GM12878 (cell line): Measurements from ENCODE around the gene TMEM91. TPM values are rescaled to one million over a fixed set of nuclear protein-coding genes. Genes with fewer than 3 reads are reported as not detected.

Experiments
- ATAC-seq: fragments of 200-7000 bp; cut with Tn5 transposase; 3 replicates; pipeline ENCODE4 v1.9.1; 2020; ENCODE audit warnings: mild to moderate bottlenecking, moderate library complexity
- BruUV-seq: library from RNA; stranded (reverse); fragments of 400-500 nt; replicated peaks from 2 replicates; lab custom pipeline; 2021; lab: Mats Ljungman, UMichigan
- CTCF ChIA-PET: fragments of 300-600 bp; sonication (Branson Sonifier 250); formaldehyde crosslinking; extraction: SDS; loops from one replicate; lab custom pipeline; 2021; ENCODE audit warnings: inconsistent platforms; lab: Yijun Ruan, JAX
- POLR2A ChIA-PET: fragments of 350-600 bp; formaldehyde crosslinking; extraction: SDS; loops from one replicate; lab custom pipeline; 2021; ENCODE audit warnings: inconsistent platforms; lab: Charles Lee
- RAD21 ChIA-PET: fragments of 300-600 bp; sonication (Branson Sonifier 250); formaldehyde crosslinking; loops from one replicate; lab custom pipeline; 2023; ENCODE audit warnings: antibody characterized with exemption; ENCODE audit not compliant: unreplicated experiment; lab: Charles Lee
- SMC1A ChIA-PET: fragments of 300-600 bp; sonication (Branson Sonifier 250); formaldehyde crosslinking; loops from one replicate; lab custom pipeline; 2023; ENCODE audit not compliant: unreplicated experiment, uncharacterized antibody; lab: Charles Lee
- DNase-seq: peaks from one replicate; pipeline ENCODE4 v3.0.0-alpha.2; 2011; ENCODE audit warnings: low read depth, low spot score
- FAIRE-seq: peaks from 3 replicates; lab custom pipeline; 2011; peaks lifted over from hg19 to GRCh38; lab: Jason Lieb, UNC
- H2AFZ ChIP-seq: 2 replicates; pipeline ENCODE4 v1.6.0; 2011; ENCODE audit warnings: low read depth, low read length, control low read depth; ENCODE audit not compliant: control insufficient read depth
- H3K27ac ChIP-seq: 2 replicates; pipeline ENCODE4 v1.5.1; 2011; ENCODE audit warnings: control low read depth; ENCODE audit not compliant: control insufficient read depth, insufficient read depth
- H3K27me3 ChIP-seq, 2 experiments: replicated peaks in 1 of 2; 2 replicates each; pipeline versions ENCODE4 v1.6.0 to v1.6.1; 2011; ENCODE audit warnings: low read length in 1 of 2; ENCODE audit not compliant: control insufficient read depth in 2 of 2, insufficient read depth in 2 of 2
- H3K36me3 ChIP-seq, 2 experiments: 2 replicates each; pipeline ENCODE4 v1.5.1; 2011; ENCODE audit warnings: low read length in 1 of 2; ENCODE audit not compliant: control insufficient read depth in 2 of 2, insufficient read depth in 2 of 2
- H3K4me1 ChIP-seq: 2 replicates; pipeline ENCODE4 v1.6.1; 2011; ENCODE audit warnings: mild to moderate bottlenecking, low read length, moderate library complexity, mixed read lengths; ENCODE audit not compliant: control insufficient read depth, insufficient read depth
- H3K4me2 ChIP-seq: 2 replicates; pipeline ENCODE4 v1.6.0; 2011; ENCODE audit warnings: control low read depth; ENCODE audit not compliant: control insufficient read depth, insufficient read depth
- H3K4me3 ChIP-seq: fragments of 200-600 bp; sonication (generic); 2 replicates; pipeline ENCODE4 v1.5.1; 2016
- H3K79me2 ChIP-seq: 2 replicates; pipeline ENCODE4 v1.6.0; 2011; ENCODE audit warnings: low read length; ENCODE audit not compliant: control insufficient read depth, insufficient read depth
- H3K9ac ChIP-seq: 2 replicates; pipeline ENCODE4 v1.8.0; 2011; ENCODE audit warnings: low read length, control low read depth, mixed read lengths; ENCODE audit not compliant: control insufficient read depth, insufficient read depth
- H3K9me3 ChIP-seq: replicated peaks from 3 replicates; pipeline ENCODE4 v1.5.1; 2011; ENCODE audit warnings: mild to moderate bottlenecking, low read length; ENCODE audit not compliant: control insufficient read depth, insufficient read depth
- H4K20me1 ChIP-seq: 2 replicates; pipeline ENCODE4 v1.6.0; 2011; ENCODE audit not compliant: control insufficient read depth, insufficient read depth
- ATF7 ChIP-seq: fragments of 450-650 bp; IDR thresholded peaks from 2 replicates; pipeline ENCODE4 v1.6.1; 2016; ENCODE audit warnings: low read depth, mild to moderate bottlenecking
- BHLHE40 ChIP-seq, 2 experiments: fragments of 450-650 bp in 1 of 2; IDR thresholded peaks; 2 replicates each; pipeline ENCODE4 v1.6.1; 2011 to 2017; ENCODE audit warnings: low read depth in 2 of 2, borderline replicate concordance in 1 of 2, improper control_type of control experiment in 1 of 2, low read length in 1 of 2, mild to moderate bottlenecking in 1 of 2
- E2F8 ChIP-seq: fragments of 450-650 bp; IDR thresholded peaks from 2 replicates; pipeline ENCODE4 v1.6.1; 2018; ENCODE audit warnings: mild to moderate bottlenecking, low read depth, moderate library complexity; ENCODE audit not compliant: partially characterized antibody
- EP300 ChIP-seq, 2 experiments: fragments of 150-350 bp in 1 of 2; IDR thresholded peaks; 2 replicates each; pipeline ENCODE4 v1.6.1; 2011 to 2012; ENCODE audit warnings: low read depth in 2 of 2, low read length in 2 of 2, borderline replicate concordance in 1 of 2, improper control_type of control experiment in 1 of 2, inconsistent platforms in 1 of 2; ENCODE audit not compliant: control insufficient read depth in 1 of 2
- GATAD2B ChIP-seq: fragments of 450-650 bp; conservative IDR thresholded peaks from 2 replicates; pipeline ENCODE4 v1.6.1; 2017; ENCODE audit warnings: low read depth, mild to moderate bottlenecking, moderate library complexity
- IKZF1 ChIP-seq: fragments of 450-650 bp; conservative IDR thresholded peaks from 2 replicates; pipeline ENCODE4 v1.6.1; 2017; ENCODE audit warnings: antibody characterized with exemption, mild to moderate bottlenecking
- IKZF2 ChIP-seq, 2 experiments: fragments of 450-650 bp; IDR thresholded peaks; 2 replicates each; pipeline ENCODE4 v1.6.1; 2017; ENCODE audit warnings: mild to moderate bottlenecking in 2 of 2, moderate library complexity in 2 of 2
- RELB ChIP-seq: fragments of 450-650 bp; IDR thresholded peaks from 2 replicates; pipeline ENCODE4 v1.6.1; 2017; ENCODE audit warnings: low read depth, mild to moderate bottlenecking, moderate library complexity
- SMARCA5 ChIP-seq: fragments of 450-650 bp; IDR thresholded peaks from 2 replicates; pipeline ENCODE4 v1.6.1; 2017; ENCODE audit warnings: mild to moderate bottlenecking
- SPI1 ChIP-seq: IDR thresholded peaks from 2 replicates; pipeline ENCODE4 v1.6.1; 2011; ENCODE audit warnings: low read depth, mild to moderate bottlenecking, low read length, moderate library complexity, borderline replicate concordance; ENCODE audit not compliant: insufficient read depth
- SREBF1 ChIP-seq: IDR thresholded peaks from 2 replicates; pipeline ENCODE4 v1.6.1; 2012; ENCODE audit warnings: mild to moderate bottlenecking, low read length
- WGBS: methylation state at CpG from one replicate; pipeline ENCODE4 v1.1.6; 2016; ENCODE audit warnings: low lambda C conversion rate; ENCODE audit not compliant: insufficient replicate concordance, insufficient coverage; ENCODE audit errors: missing lambda C conversion rate; 5-methylcytosine and 5-hydroxymethylcytosine counted together
- in situ Hi-C: fragments of 300-500 bp; cut with MboI; formaldehyde crosslinking; loops from 9 replicates; pipeline ENCODE4 v1.14.3; 2018; ENCODE audit warnings: mixed read lengths
- intact Hi-C: fragments of 100-400 bp; cut with micrococcal nuclease; formaldehyde crosslinking; loops from one replicate; pipeline ENCODE4 v1.14.2; 2022; ENCODE audit not compliant: unreplicated experiment
- polyA plus RNA-seq, 11 experiments: library from polyadenylated mRNA; depleted of rRNA in 4 of 11; unstranded in 6 of 11; stranded (reverse) in 5 of 11; fragments of >200 nt; fragmentation: Nextera tagmentation in 4 of 11; fragmentation: Illumina TruSeq in 1 of 11; extraction: Ambion mirVana in 4 of 11; extraction: Trizol in 1 of 11; gene quantifications; 1 replicate in 1 of 11; 2 replicates in 10 of 11; pipeline versions ENCODE4 v1.2.1 to v1.2.3, GENCODE V29; 2011 to 2016; ENCODE audit warnings: inconsistent platforms in 2 of 11, missing spikeins in 2 of 11, low read depth in 1 of 11
- total RNA-seq, 4 experiments: library from RNA; depleted of rRNA in 3 of 4; stranded (reverse); fragments of >200 nt in 3 of 4; fragmentation: Illumina TruSeq in 1 of 4; extraction: Trizol in 1 of 4; gene quantifications; 2 replicates each; pipeline versions ENCODE4 v1.2.1 to v1.2.3, GENCODE V29; 2013 to 2021
- TF ChIP-seq, protein P1 (sequence below): fragments of 450-650 bp; IDR thresholded peaks from 2 replicates; pipeline ENCODE4 v1.6.1; 2016; ENCODE audit warnings: mild to moderate bottlenecking
- TF ChIP-seq, protein P2 (sequence below): fragments of 450-650 bp; IDR thresholded peaks from 2 replicates; pipeline ENCODE4 v1.6.1; 2016; ENCODE audit warnings: mild to moderate bottlenecking

Gene TMEM91
- total and polyA plus RNA-seq, 10 of the 15 experiments (the other 5 are each of a cell fraction or from before 2014, with no cell fraction given) = 1.5 to 5.5 (median 2.7) TPM

DNA sequence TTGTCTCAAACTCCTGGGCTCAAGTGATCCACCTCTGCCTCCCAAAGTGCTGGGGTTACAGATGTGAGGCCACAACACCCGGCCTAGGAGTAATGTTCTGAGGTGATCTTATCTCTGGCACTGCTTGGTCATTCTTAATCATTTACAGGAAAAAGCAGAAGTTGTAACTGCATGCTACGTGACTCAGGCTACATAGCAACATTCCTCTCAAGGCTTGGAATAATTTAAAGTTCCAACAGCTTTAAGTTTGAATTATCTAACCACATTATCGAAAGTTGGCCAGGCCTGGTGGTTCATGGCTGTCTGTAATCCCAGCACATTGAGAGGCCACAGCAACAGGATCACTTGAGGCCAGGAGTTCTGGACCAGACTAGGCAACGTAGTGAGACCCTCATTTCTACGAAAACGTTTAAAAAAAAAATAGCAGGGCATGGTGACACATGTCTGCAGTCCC is 8.5 kb upstream of the TMEM91 start:
- no TSS peak for BruUV-seq
- ChIA-PET SMC1A (interaction anchor here (0.6 to 1.5 kb wide), 7 partner anchors 10 to 492 kb away, joined by 3 to 4 read pairs (median 3); partner anchors contain the start of gene RPS19), POLR2A (interaction anchor here (0.9 to 1.4 kb wide), 6 partner anchors 8 to 65 kb away, joined by 3 to 11 read pairs (median 6); partner anchors contain the start of gene TMEM91), CTCF (interaction anchor here (0.6 to 9.3 kb wide), 3 partner anchors 10 to 469 kb away, joined by 4 to 91 read pairs (median 7); partner anchors contain the start of gene TGFB1), RAD21 (interaction anchor here (0.6 to 1.3 kb wide), 4 partner anchors 12 to 60 kb away, joined by 3 read pairs; no protein-coding TSS in a partner anchor)
- ATAC-seq = peak; percentile 61
- in situ Hi-C loops (no loop called here), intact Hi-C loops (no loop called here)
- no peak for FAIRE-seq
- Histone ChIP-seq H3K36me3 (no peaks in the 10 kb centered on the region), H3K27ac (peak overlapping the region; percentile 45), H2AFZ (peak overlapping the region; percentile 38), H4K20me1 (no peaks in the 10 kb centered on the region), H3K79me2 (peaks cover 27% of the 10 kb centered on the region), H3K4me2 (0 out of 2 replicates have a peak overlapping the region, but pooled peaks have one; percentile 46), H3K4me1 (peaks cover 23% of the 10 kb centered on the region), H3K4me3 (no peak overlapping the region), H3K9me3 (no peaks in the 10 kb centered on the region), H3K9ac (peak overlapping the region; percentile 26; the same call in 1 of the 2 replicates), H3K27me3 (no peaks in the 10 kb centered on the region)
- DNase-seq = no peak
- WGBS = 66% methylated on average over 6 of the region's 6 CpGs
- TF ChIP-seq RELB = peak; percentile 82
- TF ChIP-seq, protein P1, sequence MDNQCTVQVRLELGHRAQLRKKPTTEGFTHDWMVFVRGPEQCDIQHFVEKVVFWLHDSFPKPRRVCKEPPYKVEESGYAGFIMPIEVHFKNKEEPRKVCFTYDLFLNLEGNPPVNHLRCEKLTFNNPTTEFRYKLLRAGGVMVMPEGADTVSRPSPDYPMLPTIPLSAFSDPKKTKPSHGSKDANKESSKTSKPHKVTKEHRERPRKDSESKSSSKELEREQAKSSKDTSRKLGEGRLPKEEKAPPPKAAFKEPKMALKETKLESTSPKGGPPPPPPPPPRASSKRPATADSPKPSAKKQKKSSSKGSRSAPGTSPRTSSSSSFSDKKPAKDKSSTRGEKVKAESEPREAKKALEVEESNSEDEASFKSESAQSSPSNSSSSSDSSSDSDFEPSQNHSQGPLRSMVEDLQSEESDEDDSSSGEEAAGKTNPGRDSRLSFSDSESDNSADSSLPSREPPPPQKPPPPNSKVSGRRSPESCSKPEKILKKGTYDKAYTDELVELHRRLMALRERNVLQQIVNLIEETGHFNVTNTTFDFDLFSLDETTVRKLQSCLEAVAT = 0 out of 2 replicates have a peak, but pooled peaks have one; percentile 33
- TF ChIP-seq EP300 (IDR thresholded peaks at IDR 0.05; ENCODE audit: borderline replicate concordance in 1 of 2, control insufficient read depth in 1 of 2, low read depth in 2 of 2, low read length in 2 of 2) = peak in 1 of 2 experiments; percentile 40; a peak in 1 of 4 replicates
- peak; percentile 91 for TF ChIP-seq IKZF1
- TF ChIP-seq SMARCA5 = 0 out of 2 replicates have a peak, but pooled peaks have one; percentile 5
- peak; percentile 85 to 91 for TF ChIP-seq IKZF2 (IDR thresholded peaks at IDR 0.05)
- TF ChIP-seq BHLHE40 (IDR thresholded peaks at IDR 0.05; ENCODE audit: borderline replicate concordance in 1 of 2, low read depth in 2 of 2, low read length in 1 of 2) = 0 out of 4 replicates have a peak, but pooled peaks of 1 of the 2 experiments have one; percentile 10
- TF ChIP-seq SPI1 = peak; percentile 56; the same call in 1 of the 2 replicates
- TF ChIP-seq GATAD2B = 0 out of 2 replicates have a peak, but pooled peaks have one; percentile 19
- TF ChIP-seq, protein P2, sequence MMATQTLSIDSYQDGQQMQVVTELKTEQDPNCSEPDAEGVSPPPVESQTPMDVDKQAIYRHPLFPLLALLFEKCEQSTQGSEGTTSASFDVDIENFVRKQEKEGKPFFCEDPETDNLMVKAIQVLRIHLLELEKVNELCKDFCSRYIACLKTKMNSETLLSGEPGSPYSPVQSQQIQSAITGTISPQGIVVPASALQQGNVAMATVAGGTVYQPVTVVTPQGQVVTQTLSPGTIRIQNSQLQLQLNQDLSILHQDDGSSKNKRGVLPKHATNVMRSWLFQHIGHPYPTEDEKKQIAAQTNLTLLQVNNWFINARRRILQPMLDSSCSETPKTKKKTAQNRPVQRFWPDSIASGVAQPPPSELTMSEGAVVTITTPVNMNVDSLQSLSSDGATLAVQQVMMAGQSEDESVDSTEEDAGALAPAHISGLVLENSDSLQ = 0 out of 2 replicates have a peak, but pooled peaks have one; percentile 21
- peak; percentile 38 for TF ChIP-seq E2F8
- peak; percentile 71 for TF ChIP-seq ATF7
- TF ChIP-seq SREBF1 = no peak
